Uterus (tissue), 4 donors: Measurements from ENCODE around the gene CBFA2T3. TPM values are rescaled to one million over a fixed set of nuclear protein-coding genes. Genes with fewer than 3 reads are reported as not detected.

Source experiments
- DNase-seq, 2 donors: peaks; one replicate each; pipeline ENCODE4 v3.0.0-alpha.2; 2019 to 2020
- H3K27ac ChIP-seq, 2 donors: fragments of 200-600 bp; sonication (generic); 1 replicate in 1 of 2; 2 replicates in 1 of 2; pipeline ENCODE4 v1.5.1; 2016 to 2018
- H3K27me3 ChIP-seq, 2 donors: fragments of 200-600 bp; sonication (generic); one replicate each; pipeline ENCODE4 v1.5.1; 2018 to 2019; ENCODE audit warnings: control low read depth in 1 of 2
- H3K36me3 ChIP-seq, 2 donors: fragments of 200-600 bp; sonication (generic); one replicate each; pipeline ENCODE4 v1.5.1; 2019; ENCODE audit warnings: control low read depth in 1 of 2
- H3K4me1 ChIP-seq, 2 donors: fragments of 200-600 bp; sonication (generic); one replicate each; pipeline ENCODE4 v1.5.1; 2018 to 2019; ENCODE audit warnings: control low read depth in 1 of 2
- H3K4me3 ChIP-seq, 2 donors: fragments of 200-600 bp; sonication (generic); 1 replicate in 1 of 2; 2 replicates in 1 of 2; pipeline ENCODE4 v1.5.1; 2018 to 2019; ENCODE audit warnings: mild to moderate bottlenecking in 1 of 2
- H3K9me3 ChIP-seq, 2 donors: fragments of 200-600 bp; sonication (generic); one replicate each; pipeline ENCODE4 v1.5.1; 2019; ENCODE audit warnings: control low read depth in 1 of 2
- POLR2A ChIP-seq, 2 donors: fragments of 450-650 bp; IDR thresholded peaks; one replicate each; pipeline ENCODE4 v1.6.1; 2016; ENCODE audit warnings: antibody characterized with exemption in 2 of 2, mild to moderate bottlenecking in 1 of 2, moderate library complexity in 1 of 2
- intact Hi-C: fragments of 100-400 bp; cut with DNase I; formaldehyde crosslinking; loops from one replicate; pipeline ENCODE4 v1.15.1; 2023; ENCODE audit warnings: low total_unique reads
- total RNA-seq, 4 donors: library from RNA; depleted of rRNA in 3 of 4; stranded (reverse); fragments of >200 nt in 3 of 4; gene quantifications; one replicate each; pipeline versions ENCODE4 v1.1.0 to v1.2.4, GENCODE V29; 2014 to 2023
- TF ChIP-seq, protein P1 (sequence below), 4 experiments: fragments of 200-600 bp in 2 of 4; fragments of 450-650 bp in 2 of 4; sonication (generic) in 2 of 4; IDR thresholded peaks; one replicate each; pipeline ENCODE4 v1.5.1; 2016 to 2019; ENCODE audit warnings: antibody characterized with exemption in 4 of 4, mild to moderate bottlenecking in 2 of 4, moderate library complexity in 1 of 4
- donor health status: DM: yes; HTN: yes; CAD: no.

The CBFA2T3 gene
- total RNA-seq, 4 donors from 2014 or later: under 0.01 to 12.1 (median 3.1) TPM

DNA sequence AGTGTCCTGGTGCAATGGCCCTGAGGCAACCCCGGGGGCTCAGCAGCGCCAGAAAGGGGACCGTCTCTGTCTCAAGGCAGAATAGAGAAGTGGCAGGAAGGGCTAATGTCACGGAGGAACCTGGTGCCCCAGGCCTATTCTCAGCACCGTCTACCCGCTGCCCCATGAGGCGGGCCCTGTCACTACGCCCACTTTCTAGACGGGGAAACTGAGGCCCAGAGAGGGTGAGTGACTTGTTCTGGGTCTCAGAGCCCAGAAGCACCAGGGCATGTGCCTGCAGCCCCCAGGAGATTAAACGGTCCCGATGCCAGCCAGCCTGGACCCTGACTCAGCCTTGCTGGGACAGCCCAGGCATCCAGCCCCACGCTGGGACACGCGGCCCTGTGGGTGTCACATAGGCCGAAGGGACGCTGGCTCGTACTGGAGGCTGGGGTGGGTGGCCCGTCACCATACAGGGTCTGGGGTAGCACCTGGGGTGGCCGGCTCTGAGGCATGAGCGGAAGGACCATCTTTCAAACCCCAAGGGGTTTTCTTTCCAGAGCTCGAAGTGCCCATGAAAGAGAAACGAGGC lies 70.4 kb downstream of the CBFA2T3 start:
- intact Hi-C loops: no loop called here

DNA sequence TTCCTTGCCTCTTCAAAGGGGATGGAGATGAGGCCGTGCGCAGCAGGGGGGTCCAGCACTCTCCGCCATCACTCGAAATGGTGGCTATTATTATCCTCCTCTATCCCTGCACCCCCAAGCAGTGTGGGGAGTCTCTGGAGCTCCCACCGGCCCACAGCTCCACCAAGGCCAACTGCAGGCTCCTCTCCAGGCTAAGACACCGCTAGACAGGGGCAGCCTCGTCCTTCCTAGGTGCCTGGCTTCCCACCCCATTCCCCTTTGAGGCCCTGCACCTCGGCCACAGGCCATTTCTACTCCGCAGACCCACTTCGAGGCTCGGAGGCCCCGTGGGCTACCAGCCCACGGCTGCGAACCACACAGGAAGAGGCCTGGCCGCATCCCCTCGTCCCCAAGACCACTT lies 71.0 kb downstream of the CBFA2T3 start:
- H3K36me3 ChIP-seq: no peaks in the 10 kb centered on the region
- H3K4me3 ChIP-seq: no peak overlapping the region
- TF ChIP-seq POLR2A (IDR thresholded peaks at IDR 0.05): no peak
- TF ChIP-seq, protein P1, sequence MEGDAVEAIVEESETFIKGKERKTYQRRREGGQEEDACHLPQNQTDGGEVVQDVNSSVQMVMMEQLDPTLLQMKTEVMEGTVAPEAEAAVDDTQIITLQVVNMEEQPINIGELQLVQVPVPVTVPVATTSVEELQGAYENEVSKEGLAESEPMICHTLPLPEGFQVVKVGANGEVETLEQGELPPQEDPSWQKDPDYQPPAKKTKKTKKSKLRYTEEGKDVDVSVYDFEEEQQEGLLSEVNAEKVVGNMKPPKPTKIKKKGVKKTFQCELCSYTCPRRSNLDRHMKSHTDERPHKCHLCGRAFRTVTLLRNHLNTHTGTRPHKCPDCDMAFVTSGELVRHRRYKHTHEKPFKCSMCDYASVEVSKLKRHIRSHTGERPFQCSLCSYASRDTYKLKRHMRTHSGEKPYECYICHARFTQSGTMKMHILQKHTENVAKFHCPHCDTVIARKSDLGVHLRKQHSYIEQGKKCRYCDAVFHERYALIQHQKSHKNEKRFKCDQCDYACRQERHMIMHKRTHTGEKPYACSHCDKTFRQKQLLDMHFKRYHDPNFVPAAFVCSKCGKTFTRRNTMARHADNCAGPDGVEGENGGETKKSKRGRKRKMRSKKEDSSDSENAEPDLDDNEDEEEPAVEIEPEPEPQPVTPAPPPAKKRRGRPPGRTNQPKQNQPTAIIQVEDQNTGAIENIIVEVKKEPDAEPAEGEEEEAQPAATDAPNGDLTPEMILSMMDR (IDR thresholded peaks at IDR 0.05): no peak
- no peak for DNase-seq
- no peaks in the 10 kb centered on the region for H3K4me1 ChIP-seq
- H3K27ac ChIP-seq: no peak overlapping the region
- no peaks in the 10 kb centered on the region for H3K27me3 ChIP-seq
- no peaks in the 10 kb centered on the region for H3K9me3 ChIP-seq
- intact Hi-C loops: no loop called here

More for the DNA sequence above, 70.4 kb downstream of the CBFA2T3 start:
- TF ChIP-seq, protein P1 (IDR thresholded peaks at IDR 0.05): no peak
- TF ChIP-seq POLR2A (IDR thresholded peaks at IDR 0.05): no peak
- Histone ChIP-seq H3K27me3 (no peaks in the 10 kb centered on the region), H3K4me3 (no peak overlapping the region), H3K27ac (no peak overlapping the region), H3K9me3 (no peaks in the 10 kb centered on the region), H3K36me3 (no peaks in the 10 kb centered on the region), H3K4me1 (no peaks in the 10 kb centered on the region)
- DNase-seq: no peak

DNA sequence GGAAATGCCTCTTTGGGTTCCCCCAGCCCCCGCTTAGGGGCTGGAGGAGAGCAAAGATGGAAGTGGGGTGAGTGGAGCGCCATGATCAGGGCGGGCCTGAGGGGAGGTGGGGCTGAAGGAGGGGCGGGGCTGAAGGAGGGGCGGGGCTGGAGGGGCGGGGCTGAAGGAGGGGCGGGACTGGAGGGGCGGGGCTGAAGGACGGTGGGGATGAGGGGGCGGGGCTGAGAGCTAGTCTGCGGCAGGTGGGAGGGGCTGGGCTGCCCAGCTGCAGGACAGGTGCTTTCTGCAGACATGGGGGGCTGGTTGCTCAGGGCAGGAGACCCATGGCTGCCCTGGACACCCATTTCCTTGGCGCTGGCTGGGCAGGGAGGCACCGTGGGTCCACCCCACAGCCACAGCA lies 71.4 kb downstream of the CBFA2T3 start:
- Histone ChIP-seq H3K4me3 (no peak overlapping the region), H3K4me1 (no peaks in the 10 kb centered on the region), H3K27me3 (no peaks in the 10 kb centered on the region), H3K9me3 (no peaks in the 10 kb centered on the region), H3K36me3 (no peaks in the 10 kb centered on the region), H3K27ac (no peak overlapping the region)
- TF ChIP-seq, protein P1 (IDR thresholded peaks at IDR 0.05): no peak
- no peak for TF ChIP-seq POLR2A (IDR thresholded peaks at IDR 0.05)
- no peak for DNase-seq
- intact Hi-C loops: no loop called here

DNA sequence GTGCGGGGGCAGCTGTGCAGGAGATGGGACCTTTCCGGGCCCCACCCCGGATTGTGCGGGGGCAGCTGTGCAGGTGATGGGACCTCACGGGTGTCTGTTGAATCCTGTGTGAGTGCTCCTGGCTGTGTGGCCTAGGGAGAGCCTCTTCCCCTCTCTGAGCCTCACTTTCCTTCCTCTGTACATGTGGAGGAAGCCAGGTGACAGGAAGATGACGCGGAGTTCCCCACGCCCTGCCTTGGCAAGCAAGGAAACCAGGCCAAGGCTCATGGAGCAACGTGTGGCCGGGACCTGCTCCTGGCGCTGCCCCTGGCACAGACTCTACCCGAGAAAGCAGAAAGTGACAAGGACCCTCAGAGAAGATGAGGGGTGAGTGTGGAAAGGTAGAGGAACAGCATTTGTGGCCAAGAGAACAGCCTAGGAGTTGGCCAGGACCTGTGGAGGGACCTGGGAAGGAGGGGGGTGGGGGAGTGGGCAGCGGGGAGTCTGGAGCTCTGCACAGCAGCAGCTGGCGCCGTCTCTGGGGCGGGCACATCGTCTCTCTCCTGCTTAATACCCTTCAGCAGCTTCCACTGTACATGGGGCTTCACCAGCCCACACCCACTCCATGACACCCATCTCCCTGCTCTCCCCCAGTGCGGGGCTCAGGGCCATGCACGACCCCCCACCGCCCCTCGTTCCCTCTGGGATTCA lies 72.2 kb downstream of the CBFA2T3 start:
- no peak overlapping the region for H3K4me3 ChIP-seq
- H3K9me3 ChIP-seq: no peaks in the 10 kb centered on the region
- no peaks in the 10 kb centered on the region for H3K27me3 ChIP-seq
- DNase-seq: no peak
- no peaks in the 10 kb centered on the region for H3K36me3 ChIP-seq
- H3K27ac ChIP-seq: no peak overlapping the region
- no peaks in the 10 kb centered on the region for H3K4me1 ChIP-seq
- intact Hi-C loops: no loop called here
- TF ChIP-seq POLR2A (IDR thresholded peaks at IDR 0.05): no peak
- TF ChIP-seq, protein P1 (IDR thresholded peaks at IDR 0.05): no peak

DNA sequence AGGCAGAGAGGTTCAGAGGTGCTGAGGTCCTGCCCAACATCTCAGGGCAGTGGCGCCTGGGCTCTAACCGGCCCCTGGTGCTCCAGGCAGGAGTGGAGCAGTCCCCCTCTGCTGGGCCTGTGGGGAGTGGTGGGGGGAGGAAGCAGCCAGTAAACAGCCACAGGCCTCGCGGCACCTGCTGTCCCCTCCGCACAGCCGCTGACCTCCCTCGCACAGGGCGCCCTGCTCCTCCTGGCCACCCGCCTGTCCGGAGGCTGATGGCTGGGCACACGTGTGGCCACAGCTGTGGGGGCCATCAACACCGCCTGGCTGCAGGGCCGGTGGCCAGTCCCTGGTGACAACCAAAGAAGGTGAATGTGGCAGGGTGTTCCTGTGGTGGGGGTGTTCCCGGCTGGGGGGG lies 73.7 kb downstream of the CBFA2T3 start:
- no peak overlapping the region for H3K27ac ChIP-seq
- no peak for DNase-seq
- H3K9me3 ChIP-seq: no peaks in the 10 kb centered on the region
- H3K36me3 ChIP-seq: no peaks in the 10 kb centered on the region
- no peaks in the 10 kb centered on the region for H3K27me3 ChIP-seq
- H3K4me1 ChIP-seq: no peaks in the 10 kb centered on the region
- intact Hi-C loops: no loop called here
- TF ChIP-seq, protein P1 (IDR thresholded peaks at IDR 0.05): no peak
- TF ChIP-seq POLR2A (IDR thresholded peaks at IDR 0.05): no peak
- no peak overlapping the region for H3K4me3 ChIP-seq
